Measurements from ENCODE around the gene HOXA6. TPM values are rescaled to one million over a fixed set of nuclear protein-coding genes. Genes with fewer than 3 reads are reported as not detected.
A peak's percentile ranks its signal among the peaks of the same experiment; 100 is the strongest.

The HOXA6 gene
- total RNA-seq, 1 experiment from 2014 or later = 0.65 TPM

- Histone ChIP-seq H3K27me3 (ENCODE audit: insufficient read depth, low read depth) (no peaks in the 10 kb centered on the region), H3F3A (ENCODE audit: insufficient read depth, low read depth) (peaks cover 14% of the 10 kb centered on the region; the same call in 1 of the 2 replicates), H3K79me2 (ENCODE audit: low read depth) (no peaks in the 10 kb centered on the region), H4K20me1 (ENCODE audit: insufficient read depth) (no peaks in the 10 kb centered on the region), H3K9me3 (ENCODE audit: insufficient read depth, low read depth) (no peaks in the 10 kb centered on the region), H3K4me3 (no peak overlapping the region), H3K36me3 (ENCODE audit: low read depth) (no peaks in the 10 kb centered on the region), H3K27ac (no peak overlapping the region), H3K9me2 (ENCODE audit: insufficient read depth) (no peaks in the 10 kb centered on the region), H3K4me2 (no peak overlapping the region), H2AFZ (no peak overlapping the region), H3K4me1 (replicated peaks; ENCODE audit: insufficient read depth) (0 out of 2 replicates have a peak, but pooled peaks cover 3% of the 10 kb centered on the region)
- TF ChIP-seq EZH2 (IDR thresholded peaks at IDR 0.05; ENCODE audit: low read depth) = no peak
- TF ChIP-seq CTCF (conservative IDR thresholded peaks at IDR 0.05) = no peak
- intact Hi-C loops (cut with micrococcal nuclease; ENCODE audit: unreplicated experiment) = loop anchor here (1.0 to 10.0 kb wide), 10 partner anchors 302 to 1595 kb away; no protein-coding TSS in a partner anchor
- no TSS peak for BruUV-seq (replicated peaks)
- ChIA-PET POLR2A (ENCODE audit: unreplicated experiment) (interaction anchor here (0.5 to 0.7 kb wide), 3 partner anchors 301 to 1010 kb away, joined by 3 to 9 read pairs (median 5); partner anchors contain the start of gene NFE2L3), CTCF (interaction anchor here (0.6 to 3.1 kb wide), 11 partner anchors 9 to 793 kb away, joined by 3 to 24 read pairs (median 6); no protein-coding TSS in a partner anchor)
- DNase-seq = no peak
Measured at GRCh38 chr7:27161721-27162560, 14.4 kb upstream of the HOXA6 start.

- Histone ChIP-seq H3K27ac (no peak overlapping the region), H3K9me3 (ENCODE audit: insufficient read depth, low read depth) (no peaks in the 10 kb centered on the region), H3K4me3 (peak overlapping the region; percentile 71), H3F3A (ENCODE audit: insufficient read depth, low read depth) (peaks cover 14% of the 10 kb centered on the region; the same call in 1 of the 2 replicates), H3K9me2 (ENCODE audit: insufficient read depth) (no peaks in the 10 kb centered on the region), H3K4me2 (peak overlapping the region; percentile 86), H2AFZ (peak overlapping the region; percentile 97), H3K36me3 (ENCODE audit: low read depth) (no peaks in the 10 kb centered on the region), H3K4me1 (replicated peaks; ENCODE audit: insufficient read depth) (0 out of 2 replicates have a peak, but pooled peaks cover 3% of the 10 kb centered on the region), H3K79me2 (ENCODE audit: low read depth) (no peaks in the 10 kb centered on the region), H4K20me1 (ENCODE audit: insufficient read depth) (no peaks in the 10 kb centered on the region), H3K27me3 (ENCODE audit: insufficient read depth, low read depth) (no peaks in the 10 kb centered on the region)
- CTCF ChIA-PET = interaction anchor here (0.6 to 3.1 kb wide), 16 partner anchors 9 to 1272 kb away, joined by 3 to 24 read pairs (median 6); no protein-coding TSS in a partner anchor
- TF ChIP-seq EZH2 (IDR thresholded peaks at IDR 0.05; ENCODE audit: low read depth) = no peak
- TF ChIP-seq CTCF (conservative IDR thresholded peaks at IDR 0.05) = peak; percentile 55
- BruUV-seq (replicated peaks) = no TSS peak
- intact Hi-C loops (cut with micrococcal nuclease; ENCODE audit: unreplicated experiment) = loop anchor here (1.0 to 10.0 kb wide), 10 partner anchors 301 to 1594 kb away; no protein-coding TSS in a partner anchor
- POLR2A ChIA-PET (ENCODE audit: unreplicated experiment) = interaction anchor here (0.5 to 0.6 kb wide), 2 partner anchors 16 to 501 kb away, joined by 3 to 9 read pairs; no protein-coding TSS in a partner anchor
- no peak for DNase-seq
Measured at GRCh38 chr7:27161214-27161720, 13.7 kb upstream of the HOXA6 start.

- TF ChIP-seq EZH2 (IDR thresholded peaks at IDR 0.05; ENCODE audit: low read depth) = no peak
- peak; percentile 100 for TF ChIP-seq CTCF (conservative IDR thresholded peaks at IDR 0.05)
- ChIA-PET CTCF (interaction anchor here (0.6 to 3.1 kb wide), 15 partner anchors 19 to 1272 kb away, joined by 3 to 24 read pairs (median 6); no protein-coding TSS in a partner anchor), POLR2A (ENCODE audit: unreplicated experiment) (interaction anchor here (0.6 kb wide), 1 partner anchor 16 kb away, joined by 3 read pairs; no protein-coding TSS in a partner anchor)
- no peaks in the 10 kb centered on the region for H3K79me2 ChIP-seq (ENCODE audit: low read depth)
- H4K20me1 ChIP-seq (ENCODE audit: insufficient read depth) = no peaks in the 10 kb centered on the region
- peaks cover 14% of the 10 kb centered on the region; the same call in 1 of the 2 replicates for H3F3A ChIP-seq (ENCODE audit: insufficient read depth, low read depth)
- H3K9me3 ChIP-seq (ENCODE audit: insufficient read depth, low read depth) = no peaks in the 10 kb centered on the region
- DNase-seq = peak; percentile 70 to 88
- no peaks in the 10 kb centered on the region for H3K9me2 ChIP-seq (ENCODE audit: insufficient read depth)
- peak overlapping the region; percentile 86 for H3K4me2 ChIP-seq
- 0 out of 2 replicates have a peak, but pooled peaks cover 3% of the 10 kb centered on the region for H3K4me1 ChIP-seq (replicated peaks; ENCODE audit: insufficient read depth)
- H3K4me3 ChIP-seq = peak overlapping the region; percentile 71
- intact Hi-C loops (cut with micrococcal nuclease; ENCODE audit: unreplicated experiment) = loop anchor here (1.0 to 10.0 kb wide), 10 partner anchors 300 to 1593 kb away; no protein-coding TSS in a partner anchor
- peak overlapping the region; percentile 97 for H2AFZ ChIP-seq
- no TSS peak for BruUV-seq (replicated peaks)
- no peaks in the 10 kb centered on the region for H3K36me3 ChIP-seq (ENCODE audit: low read depth)
- H3K27ac ChIP-seq = no peak overlapping the region
- no peaks in the 10 kb centered on the region for H3K27me3 ChIP-seq (ENCODE audit: insufficient read depth, low read depth)
Measured at GRCh38 chr7:27160546-27161213, 13.1 kb upstream of the HOXA6 start.
